ENCODE results near the gene FAM193B.

FAM193B gene

DNA sequence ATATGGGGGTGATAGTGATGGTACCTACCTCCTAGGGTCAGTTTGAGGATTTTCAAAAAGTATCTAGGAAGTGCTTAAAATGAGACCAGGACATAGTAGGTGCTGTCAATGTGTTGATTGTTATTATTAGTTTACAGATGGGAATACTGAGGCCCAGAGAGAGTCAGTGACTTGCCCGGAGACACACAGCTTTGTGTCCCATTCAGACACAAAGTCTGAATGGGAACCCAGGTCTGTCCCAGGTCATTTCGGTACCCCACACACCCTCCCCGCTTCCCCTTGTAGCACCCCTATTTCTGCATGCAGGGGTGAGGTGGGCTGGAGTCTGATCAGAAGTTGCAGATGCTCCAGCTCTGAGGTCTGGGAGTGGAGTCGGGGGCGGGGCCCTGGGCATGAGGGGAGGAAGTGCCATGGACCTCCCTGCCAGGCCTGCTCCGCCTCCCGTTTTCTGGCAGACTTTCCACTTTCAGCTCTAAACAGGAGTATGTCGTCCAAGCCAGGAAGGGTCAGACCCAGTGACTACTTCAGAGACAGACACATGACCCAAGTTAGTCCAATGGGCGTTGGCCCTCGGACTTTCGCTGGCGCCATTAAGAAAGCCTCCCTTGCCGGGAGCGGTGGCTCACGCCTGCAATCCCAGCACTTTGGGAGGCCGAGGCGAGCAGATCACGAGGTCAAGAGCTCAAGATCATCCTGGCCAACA lies 77.7 kb downstream of the FAM193B start:
- Histone ChIP-seq H3K9ac (ENCODE audit: low read depth, low read length) (no peak overlapping the region), H3K4me1 (ENCODE audit: control insufficient read depth, insufficient read depth, low read length) (peaks cover 33% of the 10 kb centered on the region), H3K27me3 (ENCODE audit: control insufficient read depth, insufficient read depth, low read length) (no peaks in the 10 kb centered on the region), H3K36me3 (ENCODE audit: insufficient read depth, low read length) (peaks cover 10% of the 10 kb centered on the region), H3K9me3 (replicated peaks; ENCODE audit: low read length) (no peaks in the 10 kb centered on the region), H3K4me3 (ENCODE audit: low read length) (no peak overlapping the region), H3K4me2 (ENCODE audit: low read length) (no peak overlapping the region)

DNA sequence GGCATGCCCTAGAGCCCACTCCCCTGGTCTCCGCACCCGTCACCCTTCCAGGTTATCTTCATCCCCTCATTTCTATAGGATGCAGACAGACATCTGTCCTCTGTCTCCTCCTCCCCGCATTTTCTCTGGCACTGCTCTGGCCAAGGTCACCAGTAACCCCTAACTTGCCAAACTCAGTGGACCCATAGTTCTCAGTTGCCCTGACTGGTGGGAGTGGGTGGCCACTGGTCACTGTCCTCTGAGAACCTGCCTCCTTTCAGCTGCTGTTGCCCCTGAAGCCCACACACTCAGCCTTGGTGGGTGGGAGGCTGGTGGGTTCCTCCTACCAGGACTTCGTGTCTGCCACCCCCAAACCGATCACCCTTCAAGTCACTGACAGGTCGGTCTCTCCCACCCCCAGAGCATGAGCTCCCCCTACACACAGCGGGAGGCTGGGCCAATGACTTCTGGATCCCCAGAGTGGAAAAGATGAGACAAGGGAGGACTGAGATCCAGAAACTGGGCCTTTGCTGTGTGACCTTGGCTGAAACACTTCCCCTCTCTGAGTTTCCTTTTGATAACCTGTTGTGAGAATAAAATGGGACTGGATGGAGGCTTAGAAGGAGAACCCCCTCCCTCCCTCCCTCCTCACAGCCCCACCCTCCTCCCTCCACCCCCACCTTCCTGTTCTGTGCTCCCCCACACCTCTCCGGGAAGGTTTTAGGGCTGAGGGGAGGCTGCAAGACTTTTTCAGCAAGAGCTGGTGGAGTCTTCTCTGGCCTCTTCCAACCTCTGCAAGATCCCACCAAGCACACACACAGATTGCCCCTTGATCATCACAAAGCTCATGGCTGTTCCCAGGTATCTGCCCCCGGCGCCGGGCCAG lies 78.6 kb downstream of the FAM193B start:
- Histone ChIP-seq H3K27me3 (ENCODE audit: control insufficient read depth, insufficient read depth, low read length) (no peaks in the 10 kb centered on the region), H3K4me3 (ENCODE audit: low read length) (no peak overlapping the region), H3K9me3 (replicated peaks; ENCODE audit: low read length) (no peaks in the 10 kb centered on the region), H3K9ac (ENCODE audit: low read depth, low read length) (no peak overlapping the region), H3K4me2 (ENCODE audit: low read length) (no peak overlapping the region), H3K4me1 (ENCODE audit: control insufficient read depth, insufficient read depth, low read length) (peaks cover 38% of the 10 kb centered on the region), H3K36me3 (ENCODE audit: insufficient read depth, low read length) (peaks cover 13% of the 10 kb centered on the region)

DNA sequence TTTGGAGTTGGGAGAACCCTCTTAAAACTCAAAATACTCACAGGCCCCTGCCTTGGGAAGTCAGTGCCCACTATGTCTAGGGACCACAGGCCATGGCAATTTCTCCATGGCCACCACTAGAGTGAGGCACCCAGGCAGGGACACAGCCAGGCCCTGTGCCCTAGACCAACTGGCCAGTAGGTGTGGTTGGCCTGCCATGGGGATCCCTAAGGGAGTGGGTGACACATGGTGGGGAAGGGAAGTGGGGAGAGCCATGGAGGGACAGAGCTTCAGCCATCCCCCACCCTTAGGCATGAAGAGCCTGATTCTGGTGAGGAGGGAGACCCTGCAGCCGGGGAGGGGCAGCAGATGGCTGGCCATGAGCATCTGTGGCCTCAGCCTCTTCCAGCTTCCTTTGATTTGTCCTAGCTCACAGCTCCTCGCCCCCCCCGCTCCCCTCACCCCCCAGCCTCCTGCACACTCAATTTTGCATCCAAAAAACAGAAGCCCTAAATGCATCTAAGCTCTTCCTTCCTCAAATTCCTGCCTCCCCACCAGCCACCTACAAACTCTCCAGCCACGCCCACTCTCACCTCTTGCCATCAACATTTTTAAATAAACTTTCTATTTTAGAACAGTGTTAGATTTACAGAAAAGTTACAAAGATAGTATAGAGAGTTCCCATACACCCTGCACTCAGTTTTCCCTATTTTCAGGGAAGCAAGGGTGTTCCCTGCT lies 79.4 kb downstream of the FAM193B start:
- peaks cover 41% of the 10 kb centered on the region for H3K4me1 ChIP-seq (ENCODE audit: control insufficient read depth, insufficient read depth, low read length)
- H3K9me3 ChIP-seq (replicated peaks; ENCODE audit: low read length), result no peaks in the 10 kb centered on the region
- H3K9ac ChIP-seq (ENCODE audit: low read depth, low read length), result no peak overlapping the region
- H3K4me2 ChIP-seq (ENCODE audit: low read length), result no peak overlapping the region
- no peaks in the 10 kb centered on the region for H3K27me3 ChIP-seq (ENCODE audit: control insufficient read depth, insufficient read depth, low read length)
- H3K4me3 ChIP-seq (ENCODE audit: low read length), result no peak overlapping the region
- peaks cover 18% of the 10 kb centered on the region for H3K36me3 ChIP-seq (ENCODE audit: insufficient read depth, low read length)

DNA sequence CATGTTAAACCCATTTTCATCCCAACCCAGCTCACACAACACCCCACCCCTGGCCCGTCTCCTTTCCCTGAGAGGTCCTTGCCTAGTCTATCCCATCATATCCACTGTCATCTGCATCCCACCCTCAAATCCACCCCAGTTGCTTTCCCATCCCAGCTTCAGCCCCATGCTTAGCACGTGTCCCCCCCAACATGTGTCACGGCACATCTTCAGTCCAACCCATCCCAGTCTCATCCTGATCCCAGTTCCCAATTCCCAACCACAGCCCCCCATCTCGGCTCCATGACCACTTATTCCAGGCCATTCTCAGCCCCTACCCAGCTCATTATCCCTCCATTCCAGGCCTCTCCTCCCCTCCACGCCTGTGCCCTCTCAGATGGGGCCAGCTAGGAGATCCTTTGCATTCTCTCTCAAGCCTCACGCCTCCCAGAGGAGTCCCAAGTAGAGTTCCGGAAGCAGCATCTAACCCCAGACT lies 80.3 kb downstream of the FAM193B start:
- H3K27me3 ChIP-seq (ENCODE audit: control insufficient read depth, insufficient read depth, low read length), result no peaks in the 10 kb centered on the region
- H3K4me3 ChIP-seq (ENCODE audit: low read length), result no peak overlapping the region
- peak overlapping the region; percentile 10 for H3K4me2 ChIP-seq (ENCODE audit: low read length)
- H3K9ac ChIP-seq (ENCODE audit: low read depth, low read length), result no peak overlapping the region
- peaks cover 41% of the 10 kb centered on the region for H3K4me1 ChIP-seq (ENCODE audit: control insufficient read depth, insufficient read depth, low read length)
- H3K36me3 ChIP-seq (ENCODE audit: insufficient read depth, low read length), result peaks cover 13% of the 10 kb centered on the region
- H3K9me3 ChIP-seq (replicated peaks; ENCODE audit: low read length), result no peaks in the 10 kb centered on the region

DNA sequence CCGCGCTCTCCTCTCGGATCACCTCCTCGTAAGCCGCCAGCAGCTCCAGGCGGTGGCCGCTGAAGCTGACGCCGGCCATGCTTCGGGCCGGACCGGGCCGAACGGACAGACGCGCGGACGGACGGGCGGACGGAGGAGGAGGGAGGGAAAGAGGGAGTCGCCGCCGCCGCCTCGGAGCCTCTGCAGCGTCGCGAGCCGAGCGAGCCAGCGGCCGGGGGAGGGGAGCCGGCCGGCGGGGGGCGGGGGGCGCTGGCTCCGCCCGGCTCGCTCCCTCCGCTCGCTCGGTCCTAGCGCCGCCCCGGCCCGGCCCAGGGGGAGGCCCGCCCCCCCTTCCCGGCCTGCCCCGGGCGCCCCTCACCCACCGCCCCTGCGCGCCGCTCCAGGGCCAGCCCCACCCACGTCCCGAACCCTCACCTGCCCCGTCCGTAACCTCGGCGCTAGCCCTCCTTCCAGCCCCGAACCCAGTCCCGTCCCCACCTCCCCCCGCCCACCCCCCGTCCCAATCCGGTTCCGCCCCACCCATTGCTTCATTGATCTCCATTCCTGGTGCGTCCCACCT lies 80.8 kb downstream of the FAM193B start, which contains the start of gene DBN1:
Gene DBN1 (minus strand): TSS at position 192 of the 559 bp plus-strand sequence. CDS start 113 bp downstream, at position 79.
- H3K9me3 ChIP-seq (replicated peaks; ENCODE audit: low read length), result no peaks in the 10 kb centered on the region
- peak within 1 kb of the TSS; percentile 86 for H3K9ac ChIP-seq (ENCODE audit: low read depth, low read length)
- peak within 1 kb of the TSS; percentile 98 for H3K4me2 ChIP-seq (ENCODE audit: low read length)
- no peaks in the 10 kb centered on the region for H3K27me3 ChIP-seq (ENCODE audit: control insufficient read depth, insufficient read depth, low read length)
- H3K4me1 ChIP-seq (ENCODE audit: control insufficient read depth, insufficient read depth, low read length), result peaks cover 43% of the 10 kb centered on the region
- peak within 1 kb of the TSS; percentile 92 for H3K4me3 ChIP-seq (ENCODE audit: low read length)
- peaks cover 13% of the 10 kb centered on the region for H3K36me3 ChIP-seq (ENCODE audit: insufficient read depth, low read length)

DNA sequence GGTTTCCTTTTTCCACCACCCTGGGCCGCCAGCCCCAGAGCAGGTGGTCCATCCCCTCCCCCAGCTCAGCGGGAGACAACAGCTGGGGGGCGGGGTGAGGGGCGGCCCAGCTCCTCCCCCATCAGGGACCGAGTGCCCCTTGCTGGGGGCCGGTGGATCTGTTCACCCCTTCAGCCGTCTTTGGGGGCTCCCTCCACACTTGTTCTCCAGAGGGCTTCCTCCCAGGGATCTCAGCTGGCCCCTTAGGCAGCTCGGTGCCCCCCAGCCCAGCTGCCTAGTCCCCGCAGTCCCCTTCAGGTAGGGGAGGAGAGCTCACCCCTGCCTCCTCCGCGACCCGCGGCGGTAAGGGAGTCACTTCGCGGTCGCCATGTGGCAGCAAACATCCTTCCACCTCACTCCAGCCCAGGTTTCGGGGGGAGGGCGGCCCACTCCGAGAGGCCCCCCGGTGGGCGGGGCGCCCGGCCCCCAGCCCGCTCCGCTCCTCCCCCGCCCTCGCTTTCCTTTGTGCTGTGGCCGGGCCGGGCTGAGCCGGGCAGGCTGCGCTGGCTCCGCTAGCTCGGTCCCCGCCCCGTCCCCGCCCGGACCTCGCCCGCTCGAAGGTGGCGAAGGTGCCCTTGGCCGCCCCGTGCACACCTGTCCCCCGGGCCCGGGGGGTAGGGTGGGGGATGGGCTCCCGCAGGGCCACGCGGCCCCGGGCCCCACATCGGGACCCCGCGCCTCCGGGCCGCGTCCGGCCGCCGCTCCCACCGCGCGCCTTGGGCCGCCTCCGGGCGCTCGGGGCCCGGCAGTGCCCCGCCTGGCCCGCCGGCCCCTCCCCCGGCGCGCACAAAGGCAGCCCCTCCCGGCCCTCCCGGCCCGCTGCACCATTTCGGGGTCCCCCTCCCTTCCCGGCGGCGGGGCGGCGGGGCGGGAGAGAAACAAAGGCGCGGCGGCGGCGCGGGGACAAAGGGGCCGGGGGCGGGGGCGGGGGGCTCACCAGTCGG lies 81.6 kb downstream of the FAM193B start:
- Histone ChIP-seq H3K36me3 (ENCODE audit: insufficient read depth, low read length) (peaks cover 19% of the 10 kb centered on the region), H3K4me1 (ENCODE audit: control insufficient read depth, insufficient read depth, low read length) (peaks cover 45% of the 10 kb centered on the region), H3K9me3 (replicated peaks; ENCODE audit: low read length) (no peaks in the 10 kb centered on the region), H3K27me3 (ENCODE audit: control insufficient read depth, insufficient read depth, low read length) (no peaks in the 10 kb centered on the region), H3K9ac (ENCODE audit: low read depth, low read length) (peak overlapping the region; percentile 86), H3K4me2 (ENCODE audit: low read length) (peak overlapping the region; percentile 98), H3K4me3 (ENCODE audit: low read length) (peak overlapping the region; percentile 92)

DNA sequence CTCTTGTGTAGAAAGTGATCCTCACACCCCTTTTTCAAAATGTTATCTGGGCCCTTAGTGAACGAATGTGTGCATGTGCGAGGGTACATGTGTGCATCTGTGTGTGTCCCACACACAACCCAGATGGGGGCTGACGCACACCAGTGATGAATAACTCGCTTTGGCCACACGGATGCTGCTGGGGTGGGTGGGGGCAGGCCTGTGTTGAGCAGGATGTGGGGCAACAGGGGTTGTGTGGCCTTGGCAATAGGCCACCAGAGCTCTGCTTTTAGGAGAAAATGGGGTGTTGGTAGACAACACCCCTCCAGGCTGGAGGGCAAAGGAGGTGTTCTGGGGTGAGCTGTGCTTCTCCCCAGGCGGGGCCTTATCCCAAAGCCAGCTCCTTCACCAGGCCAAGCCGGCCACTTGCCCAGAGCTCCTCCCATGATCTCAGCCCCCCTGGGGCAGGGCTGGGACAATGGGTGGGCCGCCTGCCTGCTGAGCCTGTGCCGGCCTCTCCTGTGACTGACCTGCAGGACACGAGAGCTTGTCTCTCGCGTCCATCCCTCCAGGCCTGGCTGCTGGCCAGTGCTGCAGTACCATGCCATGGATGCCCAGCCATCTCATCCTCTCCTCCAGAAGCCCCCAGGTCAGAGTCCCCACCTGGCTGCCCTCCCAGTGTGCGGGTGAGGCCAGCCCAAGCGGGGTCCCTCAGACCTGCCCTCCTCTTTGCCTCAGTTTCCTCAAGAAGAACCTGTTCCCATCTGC lies 82.6 kb downstream of the FAM193B start:
- H3K4me3 ChIP-seq (ENCODE audit: low read length), result peak overlapping the region; percentile 92
- no peaks in the 10 kb centered on the region for H3K9me3 ChIP-seq (replicated peaks; ENCODE audit: low read length)
- H3K27me3 ChIP-seq (ENCODE audit: control insufficient read depth, insufficient read depth, low read length), result no peaks in the 10 kb centered on the region
- peak overlapping the region; percentile 98 for H3K4me2 ChIP-seq (ENCODE audit: low read length)
- peak overlapping the region; percentile 86 for H3K9ac ChIP-seq (ENCODE audit: low read depth, low read length)
- peaks cover 43% of the 10 kb centered on the region for H3K4me1 ChIP-seq (ENCODE audit: control insufficient read depth, insufficient read depth, low read length)
- H3K36me3 ChIP-seq (ENCODE audit: insufficient read depth, low read length), result peaks cover 25% of the 10 kb centered on the region

DNA sequence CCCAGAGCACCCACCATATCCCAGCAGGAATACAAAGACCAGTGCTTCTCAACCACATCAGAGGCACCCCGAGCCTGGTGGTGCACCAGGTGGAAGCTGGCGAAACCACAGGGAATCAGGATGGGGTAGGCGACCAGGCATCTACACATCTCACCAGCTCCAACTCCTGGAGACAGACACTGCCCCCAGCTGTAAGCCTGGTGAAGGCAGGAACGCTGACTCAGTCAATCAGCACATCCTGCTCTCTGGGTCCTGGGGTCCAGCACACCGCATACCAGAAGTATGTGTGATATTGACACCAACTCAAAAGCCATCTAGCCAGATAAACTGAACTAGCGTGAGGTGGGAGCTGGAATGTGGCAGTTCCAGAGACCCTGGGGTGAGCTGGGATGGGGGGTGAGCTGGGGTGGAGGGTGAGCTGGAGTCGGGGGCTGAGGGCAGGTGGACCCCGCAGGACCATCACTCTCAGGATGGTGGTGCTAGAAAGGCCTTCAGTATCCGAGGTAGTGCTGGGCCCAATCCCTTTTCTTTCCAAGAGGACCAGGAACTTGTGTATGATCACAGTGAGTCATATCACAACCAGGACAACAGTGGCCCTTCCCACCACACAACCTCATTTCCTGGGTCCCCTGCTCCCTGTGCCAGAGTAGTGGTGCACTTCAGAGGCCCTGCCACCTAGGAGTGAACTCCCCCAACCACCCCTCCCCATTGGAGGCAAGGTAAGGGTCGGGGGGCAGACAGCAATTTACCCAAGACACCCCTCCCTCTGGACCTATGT lies 83.4 kb downstream of the FAM193B start:
- peaks cover 40% of the 10 kb centered on the region for H3K4me1 ChIP-seq (ENCODE audit: control insufficient read depth, insufficient read depth, low read length)

More for the DNA sequence above, 83.4 kb downstream of the FAM193B start:
- Histone ChIP-seq H3K9me3 (replicated peaks; ENCODE audit: low read length) (no peaks in the 10 kb centered on the region), H3K36me3 (ENCODE audit: insufficient read depth, low read length) (peaks cover 33% of the 10 kb centered on the region), H3K27me3 (ENCODE audit: control insufficient read depth, insufficient read depth, low read length) (no peaks in the 10 kb centered on the region), H3K4me3 (ENCODE audit: low read length) (peak overlapping the region; percentile 92), H3K4me2 (ENCODE audit: low read length) (peak overlapping the region; percentile 98), H3K9ac (ENCODE audit: low read depth, low read length) (no peak overlapping the region)
